GM12864 (cell line): ENCODE data around the gene FLRT1.
"Not testable (repeated sequence)": the region's sequence is repeated elsewhere in the genome, so short reads cannot be mapped to it uniquely, and the experiment has no call there.

Source experiments
- DNase-seq: peaks from one replicate; pipeline ENCODE4 v3.0.0-alpha.2; 2011; ENCODE audit warnings: low read depth
- H3K4me3 ChIP-seq: 2 replicates; pipeline ENCODE4 v1.5.1; 2011; ENCODE audit warnings: mild to moderate bottlenecking, low read depth, low read length, control low read depth
- CTCF ChIP-seq: IDR thresholded peaks from 2 replicates; pipeline ENCODE4 v1.5.1; 2011; ENCODE audit warnings: low read depth, mild to moderate bottlenecking, moderate library complexity, low read length, control low read depth, inconsistent platforms; ENCODE audit errors: missing control alignments

FLRT1 gene

GRCh38 chr11:64040684-64041322 lies 5.1 kb downstream of the FLRT1 start:
- TF ChIP-seq CTCF: peak; percentile 38
- DNase-seq: no peak
- H3K4me3 ChIP-seq: no peak overlapping the region

GRCh38 chr11:64041846-64042245 lies 6.1 kb downstream of the FLRT1 start:
- no peak overlapping the region for H3K4me3 ChIP-seq
- no peak for DNase-seq
- no peak for TF ChIP-seq CTCF

GRCh38 chr11:64042301-64042700 lies 6.6 kb downstream of the FLRT1 start:
- no peak for DNase-seq
- no peak overlapping the region for H3K4me3 ChIP-seq
- TF ChIP-seq CTCF: no peak

- H3K4me3 ChIP-seq: no peak overlapping the region
- no peak for TF ChIP-seq CTCF
- no peak for DNase-seq
Measured at GRCh38 chr11:64043545-64043944, 7.8 kb downstream of the FLRT1 start.

GRCh38 chr11:64044730-64045393 lies 9.1 kb downstream of the FLRT1 start:
- DNase-seq: no peak
- no peak overlapping the region for H3K4me3 ChIP-seq
- TF ChIP-seq CTCF: no peak

GRCh38 chr11:64045700-64046099 lies 10.0 kb downstream of the FLRT1 start:
- no peak for TF ChIP-seq CTCF
- no peak for DNase-seq

GRCh38 chr11:64047373-64047772 lies 11.6 kb downstream of the FLRT1 start:
- H3K4me3 ChIP-seq, DNase-seq: not testable (repeated sequence)

More at GRCh38 chr11:64045700-64046099, 10.0 kb downstream of the FLRT1 start:
- H3K4me3 ChIP-seq: no peak overlapping the region
